ENCODE measurements around the gene ZMYND11.
"Not testable (repeated sequence)": the region's sequence is repeated elsewhere in the genome, so short reads cannot be mapped to it uniquely, and the experiment has no call there.

ZMYND11 gene

GRCh38 chr10:288316-289200 lies 153.3 kb downstream of the ZMYND11 start:
- no peak for DNase-seq

GRCh38 chr10:289581-289980 lies 154.3 kb downstream of the ZMYND11 start:
- DNase-seq, result no peak

- no peak for DNase-seq
Observed at GRCh38 chr10:290026-290725, 154.9 kb downstream of the ZMYND11 start.

- DNase-seq, result no peak
Observed at GRCh38 chr10:293636-294035, 158.4 kb downstream of the ZMYND11 start.

- no peak for DNase-seq
Observed at GRCh38 chr10:297567-297966, 162.3 kb downstream of the ZMYND11 start.

- no peak for DNase-seq
Observed at GRCh38 chr10:298033-298432, 162.8 kb downstream of the ZMYND11 start.

GRCh38 chr10:299512-299911 lies 164.3 kb downstream of the ZMYND11 start:
- DNase-seq, result no peak

GRCh38 chr10:299969-300368 lies 164.7 kb downstream of the ZMYND11 start:
- no peak for DNase-seq

- DNase-seq, result not testable (repeated sequence)
Observed at GRCh38 chr10:300580-300979, 165.3 kb downstream of the ZMYND11 start.

GRCh38 chr10:301536-301935 lies 166.3 kb downstream of the ZMYND11 start:
- DNase-seq, result no peak

All from NCI-H2171 (cell line).